ENCODE measurements around the gene ARL8B.

DNA sequence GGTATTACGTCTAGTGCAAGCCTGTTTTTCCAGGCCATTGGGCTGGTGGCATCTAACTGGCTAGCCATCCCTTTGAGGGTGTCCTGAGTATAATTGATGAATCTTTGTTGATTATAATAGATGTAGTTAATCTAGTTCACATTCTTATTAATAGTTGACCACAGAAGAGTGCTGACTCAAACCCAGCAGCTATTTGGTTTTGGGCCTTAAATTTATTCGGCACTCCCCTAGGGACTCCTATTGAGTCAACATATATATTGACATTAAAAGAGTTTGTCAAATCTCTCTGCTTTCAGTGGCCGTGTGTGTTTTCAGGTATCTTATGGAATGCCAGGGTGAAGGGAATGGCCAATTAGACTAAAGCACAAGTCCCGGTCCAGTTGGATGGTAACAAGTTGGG is 19.7 kb downstream of the ARL8B start:
- TF ChIP-seq, protein P1, sequence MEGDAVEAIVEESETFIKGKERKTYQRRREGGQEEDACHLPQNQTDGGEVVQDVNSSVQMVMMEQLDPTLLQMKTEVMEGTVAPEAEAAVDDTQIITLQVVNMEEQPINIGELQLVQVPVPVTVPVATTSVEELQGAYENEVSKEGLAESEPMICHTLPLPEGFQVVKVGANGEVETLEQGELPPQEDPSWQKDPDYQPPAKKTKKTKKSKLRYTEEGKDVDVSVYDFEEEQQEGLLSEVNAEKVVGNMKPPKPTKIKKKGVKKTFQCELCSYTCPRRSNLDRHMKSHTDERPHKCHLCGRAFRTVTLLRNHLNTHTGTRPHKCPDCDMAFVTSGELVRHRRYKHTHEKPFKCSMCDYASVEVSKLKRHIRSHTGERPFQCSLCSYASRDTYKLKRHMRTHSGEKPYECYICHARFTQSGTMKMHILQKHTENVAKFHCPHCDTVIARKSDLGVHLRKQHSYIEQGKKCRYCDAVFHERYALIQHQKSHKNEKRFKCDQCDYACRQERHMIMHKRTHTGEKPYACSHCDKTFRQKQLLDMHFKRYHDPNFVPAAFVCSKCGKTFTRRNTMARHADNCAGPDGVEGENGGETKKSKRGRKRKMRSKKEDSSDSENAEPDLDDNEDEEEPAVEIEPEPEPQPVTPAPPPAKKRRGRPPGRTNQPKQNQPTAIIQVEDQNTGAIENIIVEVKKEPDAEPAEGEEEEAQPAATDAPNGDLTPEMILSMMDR (IDR thresholded peaks at IDR 0.05), result no peak
- TF ChIP-seq JAZF1 (CRISPR knock-in tag; IDR thresholded peaks at IDR 0.05), result no peak
